Body of pancreas (tissue), 4 donors: Measurements from ENCODE around the gene MAT2A. TPM values are rescaled to one million over a fixed set of nuclear protein-coding genes. Genes with fewer than 3 reads are reported as not detected.

Source experiments
- ATAC-seq: fragments of 150-250 bp; one replicate; pipeline ENCODE4 v1.9.1; 2016
- DNase-seq, 4 donors: peaks; one replicate each; pipeline ENCODE4 v3.0.0-alpha.2; 2019
- H3K27ac ChIP-seq, 4 donors: fragments of 200-600 bp; sonication (generic); 1 replicate in 3 of 4; 2 replicates in 1 of 4; pipeline versions ENCODE4 v1.5.1 to v1.6.1; 2016 to 2019; ENCODE audit warnings: mild to moderate bottlenecking in 1 of 4, mixed read lengths in 1 of 4, moderate library complexity in 1 of 4
- H3K27me3 ChIP-seq, 2 donors: fragments of 200-600 bp; sonication (generic); one replicate each; pipeline ENCODE4 v1.6.0; 2016; ENCODE audit warnings: mild to moderate bottlenecking in 1 of 2
- H3K36me3 ChIP-seq, 2 donors: fragments of 200-600 bp; sonication (generic); replicated peaks in 1 of 2; 2 replicates each; pipeline ENCODE4 v1.5.1; 2016; ENCODE audit warnings: low read depth in 2 of 2; ENCODE audit not compliant: insufficient read depth in 1 of 2
- H3K4me1 ChIP-seq: fragments of 200-600 bp; sonication (generic); one replicate; pipeline ENCODE4 v1.6.0; 2016
- H3K4me3 ChIP-seq, 2 donors: fragments of 200-600 bp; sonication (generic); 1 replicate in 1 of 2; 2 replicates in 1 of 2; pipeline ENCODE4 v1.5.1; 2016 to 2019
- H3K9me3 ChIP-seq, 3 donors: fragments of 200-600 bp; sonication (generic); 1 replicate in 2 of 3; 2 replicates in 1 of 3; pipeline ENCODE4 v1.5.1; 2016
- POLR2A ChIP-seq, 3 donors: fragments of 450-650 bp; IDR thresholded peaks; one replicate each; pipeline ENCODE4 v1.6.1; 2016; ENCODE audit warnings: antibody characterized with exemption in 3 of 3, mild to moderate bottlenecking in 2 of 3
- WGBS, 2 donors: methylation state at CpG; one replicate each; pipeline ENCODE4 v1.1.5; 2017; 5-methylcytosine and 5-hydroxymethylcytosine counted together
- intact Hi-C: fragments of 100-400 bp; cut with DNase I; formaldehyde crosslinking; loops from one replicate; pipeline ENCODE4 v1.15.1; 2023
- total RNA-seq, 2 donors: library from RNA; depleted of rRNA; stranded (reverse); fragments of >200 nt; gene quantifications; one replicate each; pipeline ENCODE4 v1.1.0, GENCODE V29; 2016
- TF ChIP-seq, protein P1 (sequence below), 7 experiments: fragments of 450-650 bp in 4 of 7; fragments of 200-600 bp in 3 of 7; sonication (generic) in 3 of 7; IDR thresholded peaks; one replicate each; pipeline ENCODE4 v1.5.1; 2016 to 2019; ENCODE audit warnings: antibody characterized with exemption in 7 of 7

Gene MAT2A
- total RNA-seq, 2 donors from 2014 or later: 388 to 576 TPM

DNA sequence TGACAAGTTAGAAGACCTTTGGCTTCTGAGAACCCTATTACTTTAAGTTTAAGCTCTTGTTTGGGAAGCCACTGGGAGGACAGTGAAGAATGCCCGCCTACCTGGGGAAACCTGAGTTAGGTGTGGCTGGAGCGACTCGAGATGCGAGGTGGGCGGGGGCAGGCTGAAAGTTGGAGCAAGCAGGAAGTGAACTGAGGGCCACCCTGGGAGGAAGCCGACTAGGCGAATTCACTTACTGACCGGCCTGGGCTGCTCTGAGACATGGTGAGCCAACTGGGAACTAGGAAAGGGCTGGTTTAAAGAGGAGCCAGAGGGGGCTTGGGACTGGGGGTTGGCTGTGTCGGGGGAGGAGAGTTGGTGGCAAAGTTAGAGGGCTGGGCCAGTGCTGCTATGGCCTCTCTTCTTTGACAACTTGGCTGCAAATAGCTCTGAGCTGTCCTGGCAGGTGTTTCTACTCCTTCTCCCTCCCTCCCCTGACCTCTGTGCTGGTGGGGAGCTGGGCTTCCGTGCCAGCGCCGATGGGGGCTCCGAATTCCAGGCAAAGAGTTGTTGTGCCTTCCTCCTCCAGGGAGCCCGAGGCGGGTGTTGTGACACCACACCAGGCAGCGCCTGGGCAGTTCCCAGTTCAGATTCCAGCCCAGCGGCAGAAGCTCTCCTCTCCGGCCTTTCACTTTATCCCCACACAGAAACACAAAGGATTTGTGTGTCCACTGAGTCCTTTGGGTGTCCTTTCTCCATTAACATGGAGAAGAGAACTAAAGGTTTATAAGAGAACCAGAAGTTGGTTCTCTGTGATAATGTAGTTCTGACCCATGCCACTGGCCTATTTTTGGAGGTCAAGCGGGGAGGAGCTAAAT is 38.6 kb downstream of the MAT2A start, which contains the start of gene VAMP8:
VAMP8 (plus strand) TSS at position 201 of the 857 bp plus-strand sequence; CDS start at position 262, 61 bp downstream.
- Histone ChIP-seq H3K4me3 (peak within 1 kb of the TSS; percentile 41 to 53), H3K4me1 (peaks cover 29% of the 10 kb centered on the region), H3K36me3 (peaks cover 0 to 4% of the 10 kb centered on the region in 2 donors), H3K27ac (peak within 1 kb of the TSS; percentile 84 to 94 (median 86)), H3K9me3 (no peaks in the 10 kb centered on the region), H3K27me3 (no peaks in the 10 kb centered on the region)
- intact Hi-C loops: no loop called here
- TF ChIP-seq, protein P1, sequence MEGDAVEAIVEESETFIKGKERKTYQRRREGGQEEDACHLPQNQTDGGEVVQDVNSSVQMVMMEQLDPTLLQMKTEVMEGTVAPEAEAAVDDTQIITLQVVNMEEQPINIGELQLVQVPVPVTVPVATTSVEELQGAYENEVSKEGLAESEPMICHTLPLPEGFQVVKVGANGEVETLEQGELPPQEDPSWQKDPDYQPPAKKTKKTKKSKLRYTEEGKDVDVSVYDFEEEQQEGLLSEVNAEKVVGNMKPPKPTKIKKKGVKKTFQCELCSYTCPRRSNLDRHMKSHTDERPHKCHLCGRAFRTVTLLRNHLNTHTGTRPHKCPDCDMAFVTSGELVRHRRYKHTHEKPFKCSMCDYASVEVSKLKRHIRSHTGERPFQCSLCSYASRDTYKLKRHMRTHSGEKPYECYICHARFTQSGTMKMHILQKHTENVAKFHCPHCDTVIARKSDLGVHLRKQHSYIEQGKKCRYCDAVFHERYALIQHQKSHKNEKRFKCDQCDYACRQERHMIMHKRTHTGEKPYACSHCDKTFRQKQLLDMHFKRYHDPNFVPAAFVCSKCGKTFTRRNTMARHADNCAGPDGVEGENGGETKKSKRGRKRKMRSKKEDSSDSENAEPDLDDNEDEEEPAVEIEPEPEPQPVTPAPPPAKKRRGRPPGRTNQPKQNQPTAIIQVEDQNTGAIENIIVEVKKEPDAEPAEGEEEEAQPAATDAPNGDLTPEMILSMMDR (IDR thresholded peaks at IDR 0.05): no peak
- peak in 2 of 3 donors; percentile 55 to 68 for TF ChIP-seq POLR2A (IDR thresholded peaks at IDR 0.05)
- DNase-seq (peak; percentile 83 to 90 (median 88)), ATAC-seq (peak; percentile 88)
- WGBS, 2 donors: 5 to 8% methylated on average over 15 to 19 of the region's 19 CpGs

- intact Hi-C loops: no loop called here
- peak overlapping the region; percentile 84 to 94 (median 86) for H3K27ac ChIP-seq
- peak in 1 of 3 donors; percentile 14 for TF ChIP-seq POLR2A (IDR thresholded peaks at IDR 0.05)
- TF ChIP-seq, protein P1 (IDR thresholded peaks at IDR 0.05): no peak
- DNase-seq: peak; percentile 44 to 65 (median 64)
- H3K9me3 ChIP-seq: no peaks in the 10 kb centered on the region
- ATAC-seq: peak; percentile 52
- H3K36me3 ChIP-seq: peaks cover 0 to 4% of the 10 kb centered on the region in 2 donors
- H3K4me3 ChIP-seq: peak overlapping the region; percentile 41 to 53
- 17 to 21% methylated on average over 14 to 19 of the region's 19 CpGs for WGBS, 2 donors
- H3K4me1 ChIP-seq: peaks cover 30% of the 10 kb centered on the region
- no peaks in the 10 kb centered on the region for H3K27me3 ChIP-seq
These were observed 39.5 kb downstream of the MAT2A start for GRCh38 chr2:85578243-85579180.

GRCh38 chr2:85579266-85579935 is 40.4 kb downstream of the MAT2A start:
- no peak for ATAC-seq
- no peak for TF ChIP-seq POLR2A (IDR thresholded peaks at IDR 0.05)
- TF ChIP-seq, protein P1 (IDR thresholded peaks at IDR 0.05): no peak
- 28 to 34% methylated on average over 6 of the region's 6 CpGs for WGBS, 2 donors
- H3K27me3 ChIP-seq: no peaks in the 10 kb centered on the region
- peaks cover 0 to 4% of the 10 kb centered on the region in 2 donors for H3K36me3 ChIP-seq
- no peaks in the 10 kb centered on the region for H3K9me3 ChIP-seq
- H3K4me1 ChIP-seq: peaks cover 39% of the 10 kb centered on the region
- no peak overlapping the region for H3K4me3 ChIP-seq
- H3K27ac ChIP-seq: peak overlapping the region; percentile 84 to 94 (median 86)
- DNase-seq: peak in 1 of 4 donors; percentile 51
- intact Hi-C loops: no loop called here

DNA sequence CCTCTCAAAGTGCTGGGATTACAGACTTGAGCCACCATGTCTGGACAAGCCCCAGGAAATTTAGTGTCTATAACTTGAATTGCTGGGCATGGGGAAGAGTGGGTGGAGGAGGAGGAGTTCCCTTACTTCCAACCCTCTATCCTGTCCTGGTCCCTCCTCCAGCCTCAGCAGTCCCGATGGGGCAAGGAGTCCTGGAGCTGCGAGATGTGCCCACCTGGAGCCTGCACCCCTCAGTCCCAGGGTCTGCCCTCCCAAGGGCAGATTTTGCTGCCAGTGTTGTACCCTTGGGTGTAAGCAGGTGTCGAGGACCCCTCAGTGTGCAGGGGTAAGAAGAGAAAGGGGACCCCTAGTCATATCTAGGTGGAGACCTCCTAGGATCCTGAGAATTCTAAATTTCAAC is 41.2 kb downstream of the MAT2A start:
- Histone ChIP-seq H3K27ac (peak overlapping the region in 2 of 4 donors; percentile 84 to 88), H3K4me3 (no peak overlapping the region), H3K36me3 (peaks cover 0 to 4% of the 10 kb centered on the region in 2 donors), H3K27me3 (no peaks in the 10 kb centered on the region), H3K4me1 (peaks cover 47% of the 10 kb centered on the region), H3K9me3 (no peaks in the 10 kb centered on the region)
- WGBS, 2 donors: 79 to 84% methylated on average over 3 of the region's 3 CpGs
- intact Hi-C loops: no loop called here
- no peak for ATAC-seq
- TF ChIP-seq, protein P1 (IDR thresholded peaks at IDR 0.05): no peak
- TF ChIP-seq POLR2A (IDR thresholded peaks at IDR 0.05): no peak
- no peak for DNase-seq
